K562 (cell line): Measurements from ENCODE around the gene KCNN3. TPM values are rescaled to one million over a fixed set of nuclear protein-coding genes. Genes with fewer than 3 reads are reported as not detected.

Experiments
- ATAC-seq: fragments of 200-7000 bp; cut with Tn5 transposase; 3 replicates; pipeline ENCODE4 v1.9.1; 2020; ENCODE audit warnings: moderate library complexity
- BruUV-seq: library from RNA; stranded (reverse); fragments of 400-500 nt; replicated peaks from 2 replicates; lab custom pipeline; 2021; lab: Mats Ljungman, UMichigan
- CTCF ChIA-PET: fragments of 300-600 bp; formaldehyde crosslinking; extraction: SDS; loops from one replicate; lab custom pipeline; 2021; ENCODE audit warnings: low intra/inter-chr PET ratio; lab: Yijun Ruan, JAX
- POLR2A ChIA-PET: fragments of 300-600, 350-650 bp; sonication (Branson Sonifier 250); formaldehyde crosslinking; extraction: SDS; loops from one replicate; lab custom pipeline; 2021; ENCODE audit warnings: antibody characterized with exemption, inconsistent platforms; lab: Yijun Ruan, JAX
- DNase-seq, 4 experiments: peaks; one replicate each; pipeline versions ENCODE4 v3.0.0 to v3.0.0-alpha.2; 2011 to 2018; ENCODE audit warnings: low spot score in 3 of 4, mixed read lengths in 3 of 4; ENCODE audit errors: extremely low read depth in 1 of 4
- FAIRE-seq: peaks from 2 replicates; lab custom pipeline; 2011; peaks lifted over from hg19 to GRCh38; lab: Jason Lieb, UNC
- H2AFZ ChIP-seq: 2 replicates; pipeline ENCODE4 v1.6.0; 2011; ENCODE audit warnings: low read depth, low read length, control low read depth, inconsistent platforms
- H3K27ac ChIP-seq: fragments of 200-600 bp; 3 replicates; pipeline ENCODE4 v1.8.0; 2011; ENCODE audit warnings: low read depth, mild to moderate bottlenecking, control low read depth, inconsistent platforms, low read length, moderate library complexity, mixed read lengths; ENCODE audit errors: extremely low read depth
- H3K27me3 ChIP-seq, 2 experiments: fragments of 300-600 bp in 1 of 2; 2 replicates in 1 of 2; 3 replicates in 1 of 2; pipeline versions ENCODE4 v1.6.0 to v1.8.0; 2011; ENCODE audit warnings: inconsistent platforms in 2 of 2, low read length in 2 of 2, mild to moderate bottlenecking in 1 of 2, mixed read lengths in 1 of 2, moderate library complexity in 1 of 2; ENCODE audit not compliant: control insufficient read depth in 2 of 2, insufficient read depth in 2 of 2
- H3K36me3 ChIP-seq: fragments of 300-600 bp; 3 replicates; pipeline ENCODE4 v1.8.0; 2011; ENCODE audit warnings: mild to moderate bottlenecking, low read length, inconsistent platforms; ENCODE audit not compliant: control insufficient read depth, insufficient read depth
- H3K4me1 ChIP-seq, 2 experiments: fragments of 200-600 bp in 1 of 2; replicated peaks in 1 of 2; 2 replicates in 1 of 2; 3 replicates in 1 of 2; pipeline versions ENCODE4 v1.5.1 to v1.8.0; 2011; ENCODE audit warnings: inconsistent platforms in 2 of 2, low read length in 2 of 2, mild to moderate bottlenecking in 1 of 2, mixed read lengths in 1 of 2, moderate library complexity in 1 of 2; ENCODE audit not compliant: control insufficient read depth in 2 of 2, insufficient read depth in 2 of 2
- H3K4me2 ChIP-seq: 2 replicates; pipeline ENCODE4 v1.6.1; 2011; ENCODE audit warnings: low read length, control low read depth, inconsistent platforms, mixed read lengths; ENCODE audit not compliant: insufficient read depth
- H3K4me3 ChIP-seq: fragments of 200-600 bp; sonication (generic), shearing (Covaris generic); 2 replicates; pipeline ENCODE4 v1.5.1; 2016; ENCODE audit warnings: control low read depth, inconsistent platforms
- H3K79me2 ChIP-seq: fragments of 200-600 bp; 3 replicates; pipeline ENCODE4 v1.8.0; 2011; ENCODE audit warnings: low read length, inconsistent platforms; ENCODE audit not compliant: control insufficient read depth, insufficient read depth
- H3K9ac ChIP-seq, 2 experiments: 2 replicates each; pipeline versions ENCODE4 v1.6.0 to v1.6.1; 2011; ENCODE audit warnings: low read depth in 2 of 2, low read length in 2 of 2, control low read depth in 1 of 2, inconsistent platforms in 1 of 2, mild to moderate bottlenecking in 1 of 2, mixed read lengths in 1 of 2; ENCODE audit not compliant: insufficient read depth in 1 of 2
- H3K9me1 ChIP-seq: one replicate; pipeline ENCODE4 v1.6.0; 2011; ENCODE audit warnings: inconsistent platforms, mild to moderate bottlenecking, low read length, moderate library complexity; ENCODE audit not compliant: control insufficient read depth, insufficient read depth
- H3K9me3 ChIP-seq: replicated peaks from 2 replicates; pipeline ENCODE4 v1.5.1; 2011; ENCODE audit warnings: low read depth, low read length, inconsistent platforms; ENCODE audit not compliant: control insufficient read depth, insufficient read depth
- H4K20me1 ChIP-seq: replicated peaks from 2 replicates; pipeline ENCODE4 v1.6.1; 2011; ENCODE audit warnings: low read length, inconsistent platforms, mixed read lengths; ENCODE audit not compliant: control insufficient read depth, insufficient read depth
- EGR1 ChIP-seq: fragments of 450-650 bp; conservative IDR thresholded peaks from 2 replicates; pipeline ENCODE4 v1.6.1; 2017; ENCODE audit warnings: mild to moderate bottlenecking
- EZH2 ChIP-seq: IDR thresholded peaks from 2 replicates; pipeline ENCODE4 v1.6.1; 2012; ENCODE audit warnings: low read depth, mild to moderate bottlenecking, inconsistent platforms, low read length, borderline replicate concordance
- WGBS: fragments of 100-300 bp; shearing (Covaris generic); methylation state at CpG from one replicate; pipeline ENCODE4 v1.1.6; 2016; ENCODE audit warnings: low coverage, mixed read lengths; ENCODE audit not compliant: insufficient coverage; ENCODE audit errors: missing lambda C conversion rate; 5-methylcytosine and 5-hydroxymethylcytosine counted together
- in situ Hi-C: fragments of 300-500 bp; cut with MboI; formaldehyde crosslinking; loops from 4 replicates; pipeline ENCODE4 v1.15.0; 2018; ENCODE audit warnings: inconsistent platforms, mixed read lengths
- intact Hi-C: fragments of 100-400 bp; cut with micrococcal nuclease; formaldehyde crosslinking; loops from 2 replicates; pipeline ENCODE4 v1.14.2; 2022
- polyA plus RNA-seq, 8 experiments: library from polyadenylated mRNA; depleted of rRNA in 4 of 8; stranded (reverse) in 5 of 8; unstranded in 3 of 8; fragments of >200 nt; fragmentation: Nextera tagmentation in 2 of 8; fragmentation: Illumina TruSeq in 1 of 8; extraction: Ambion mirVana in 2 of 8; extraction: Trizol in 1 of 8; gene quantifications; 2 replicates each; pipeline versions ENCODE4 v1.2.1 to v1.2.3, GENCODE V29; 2011 to 2014; ENCODE audit warnings: inconsistent platforms in 1 of 8, missing spikeins in 1 of 8
- total RNA-seq, 7 experiments: library from RNA; depleted of rRNA in 6 of 7; stranded (reverse); fragments of >200 nt in 6 of 7; fragmentation: Illumina TruSeq in 2 of 7; extraction: Trizol in 2 of 7; gene quantifications; 2 replicates each; pipeline versions ENCODE4 v1.2.1 to v1.2.3, GENCODE V29; 2011 to 2021; ENCODE audit warnings: low replicate concordance in 1 of 7
- TF ChIP-seq, protein P1 (sequence below): fragments of 250-450 bp; sonication (Bioruptor Pico); IDR thresholded peaks from 2 replicates; pipeline ENCODE4 v1.5.0; 2022; ENCODE audit warnings: mild to moderate bottlenecking
- TF ChIP-seq, protein P2 (sequence below): fragments of 450-650 bp; IDR thresholded peaks from 2 replicates; pipeline ENCODE4 v1.6.1; 2018; ENCODE audit not compliant: partially characterized antibody

Gene KCNN3
- total and polyA plus RNA-seq, 9 of the 15 experiments (the other 6 are each of a cell fraction or from before 2014, with no cell fraction given): 0.02 to 0.03 TPM; not detected in 7

- H3K9ac ChIP-seq: no peak overlapping the region
- no TSS peak for BruUV-seq
- 0% methylated on average over 14 of the region's 18 CpGs for WGBS
- peaks cover 0 to 11% of the 10 kb centered on the region in 2 experiments; a peak in 1 of 5 replicates for H3K4me1 ChIP-seq
- ChIA-PET POLR2A (interaction anchor here (0.5 to 1.0 kb wide), 3 partner anchors 14 to 69 kb away, joined by 3 read pairs; no protein-coding TSS in a partner anchor), CTCF (no interaction called here)
- H3K79me2 ChIP-seq: no peaks in the 10 kb centered on the region
- peaks cover 69 to 87% of the 10 kb centered on the region in 2 experiments for H3K27me3 ChIP-seq
- H3K4me2 ChIP-seq: no peak overlapping the region
- TF ChIP-seq, protein P1, sequence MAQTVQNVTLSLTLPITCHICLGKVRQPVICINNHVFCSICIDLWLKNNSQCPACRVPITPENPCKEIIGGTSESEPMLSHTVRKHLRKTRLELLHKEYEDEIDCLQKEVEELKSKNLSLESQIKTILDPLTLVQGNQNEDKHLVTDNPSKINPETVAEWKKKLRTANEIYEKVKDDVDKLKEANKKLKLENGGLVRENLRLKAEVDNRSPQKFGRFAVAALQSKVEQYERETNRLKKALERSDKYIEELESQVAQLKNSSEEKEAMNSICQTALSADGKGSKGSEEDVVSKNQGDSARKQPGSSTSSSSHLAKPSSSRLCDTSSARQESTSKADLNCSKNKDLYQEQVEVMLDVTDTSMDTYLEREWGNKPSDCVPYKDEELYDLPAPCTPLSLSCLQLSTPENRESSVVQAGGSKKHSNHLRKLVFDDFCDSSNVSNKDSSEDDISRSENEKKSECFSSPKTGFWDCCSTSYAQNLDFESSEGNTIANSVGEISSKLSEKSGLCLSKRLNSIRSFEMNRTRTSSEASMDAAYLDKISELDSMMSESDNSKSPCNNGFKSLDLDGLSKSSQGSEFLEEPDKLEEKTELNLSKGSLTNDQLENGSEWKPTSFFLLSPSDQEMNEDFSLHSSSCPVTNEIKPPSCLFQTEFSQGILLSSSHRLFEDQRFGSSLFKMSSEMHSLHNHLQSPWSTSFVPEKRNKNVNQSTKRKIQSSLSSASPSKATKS (CRISPR knock-in tag): no peak
- TF ChIP-seq, protein P2, sequence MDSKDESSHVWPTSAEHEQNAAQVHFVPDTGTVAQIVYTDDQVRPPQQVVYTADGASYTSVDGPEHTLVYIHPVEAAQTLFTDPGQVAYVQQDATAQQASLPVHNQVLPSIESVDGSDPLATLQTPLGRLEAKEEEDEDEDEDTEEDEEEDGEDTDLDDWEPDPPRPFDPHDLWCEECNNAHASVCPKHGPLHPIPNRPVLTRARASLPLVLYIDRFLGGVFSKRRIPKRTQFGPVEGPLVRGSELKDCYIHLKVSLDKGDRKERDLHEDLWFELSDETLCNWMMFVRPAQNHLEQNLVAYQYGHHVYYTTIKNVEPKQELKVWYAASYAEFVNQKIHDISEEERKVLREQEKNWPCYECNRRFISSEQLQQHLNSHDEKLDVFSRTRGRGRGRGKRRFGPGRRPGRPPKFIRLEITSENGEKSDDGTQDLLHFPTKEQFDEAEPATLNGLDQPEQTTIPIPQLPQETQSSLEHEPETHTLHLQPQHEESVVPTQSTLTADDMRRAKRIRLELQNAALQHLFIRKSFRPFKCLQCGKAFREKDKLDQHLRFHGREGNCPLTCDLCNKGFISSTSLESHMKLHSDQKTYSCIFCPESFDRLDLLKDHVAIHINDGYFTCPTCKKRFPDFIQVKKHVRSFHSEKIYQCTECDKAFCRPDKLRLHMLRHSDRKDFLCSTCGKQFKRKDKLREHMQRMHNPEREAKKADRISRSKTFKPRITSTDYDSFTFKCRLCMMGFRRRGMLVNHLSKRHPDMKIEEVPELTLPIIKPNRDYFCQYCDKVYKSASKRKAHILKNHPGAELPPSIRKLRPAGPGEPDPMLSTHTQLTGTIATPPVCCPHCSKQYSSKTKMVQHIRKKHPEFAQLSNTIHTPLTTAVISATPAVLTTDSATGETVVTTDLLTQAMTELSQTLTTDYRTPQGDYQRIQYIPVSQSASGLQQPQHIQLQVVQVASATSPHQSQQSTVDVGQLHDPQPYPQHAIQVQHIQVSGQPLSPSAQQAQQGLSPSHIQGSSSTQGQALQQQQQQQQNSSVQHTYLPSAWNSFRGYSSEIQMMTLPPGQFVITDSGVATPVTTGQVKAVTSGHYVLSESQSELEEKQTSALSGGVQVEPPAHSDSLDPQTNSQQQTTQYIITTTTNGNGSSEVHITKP: peak; percentile 56
- TF ChIP-seq EGR1 (peak; percentile 48), EZH2 (0 out of 2 replicates have a peak, but pooled peaks have one; percentile 33)
- ATAC-seq (no peak), FAIRE-seq (no peak), DNase-seq (peak in 3 of 4 experiments; percentile 24 to 34 (median 27))
- no peaks in the 10 kb centered on the region for H3K9me1 ChIP-seq
- intact Hi-C loops: no loop called here
- H3K27ac ChIP-seq: no peak overlapping the region
- no peaks in the 10 kb centered on the region for H3K36me3 ChIP-seq
- peaks cover 6% of the 10 kb centered on the region; the same call in 1 of the 2 replicates for H4K20me1 ChIP-seq
- no peaks in the 10 kb centered on the region for H3K9me3 ChIP-seq
- H3K4me3 ChIP-seq: no peak overlapping the region
- H2AFZ ChIP-seq: no peak overlapping the region
- in situ Hi-C loops: no loop called here
Measured at GRCh38 chr1:154813300-154813816, 56.7 kb downstream of the KCNN3 start.
